RWPE2 (cell line): ENCODE data around the gene SLC25A43.
"Not testable (repeated sequence)": the region's sequence is repeated elsewhere in the genome, so short reads cannot be mapped to it uniquely, and the experiment has no call there.

Source experiments
- ATAC-seq: fragments of 200-7000 bp; cut with Tn5 transposase; 3 replicates; pipeline ENCODE4 v1.9.1; 2021; ENCODE audit warnings: low read depth
- DNase-seq: peaks from one replicate; pipeline ENCODE4 v3.0.0-alpha.2; 2020; ENCODE audit warnings: low spot score
- H3K27ac ChIP-seq: fragments of 450-650 bp; 2 replicates; pipeline ENCODE4 v1.5.1; 2017; ENCODE audit warnings: mild to moderate bottlenecking; ENCODE audit not compliant: poor library complexity, severe bottlenecking
- H3K27me3 ChIP-seq: fragments of 250-450 bp; sonication (Bioruptor Pico); 2 replicates; pipeline ENCODE4 v1.5.1; 2021; ENCODE audit warnings: mild to moderate bottlenecking, moderate library complexity; ENCODE audit not compliant: insufficient read depth, poor library complexity, severe bottlenecking
- H3K36me3 ChIP-seq: fragments of 250-450 bp; sonication (Bioruptor Pico); 2 replicates; pipeline ENCODE4 v1.5.1; 2020; ENCODE audit warnings: low read depth, mild to moderate bottlenecking, moderate library complexity
- H3K4me1 ChIP-seq: fragments of 250-450 bp; sonication (Bioruptor Pico); 2 replicates; pipeline ENCODE4 v1.5.1; 2021; ENCODE audit warnings: mild to moderate bottlenecking, moderate library complexity; ENCODE audit not compliant: insufficient read depth, poor library complexity, severe bottlenecking
- H3K4me3 ChIP-seq: fragments of 250-450 bp; sonication (Bioruptor Pico); 2 replicates; pipeline ENCODE4 v1.5.1; 2021; ENCODE audit warnings: mild to moderate bottlenecking, moderate library complexity; ENCODE audit not compliant: severe bottlenecking
- H3K9me3 ChIP-seq: fragments of 250-450 bp; sonication (Bioruptor Pico); 2 replicates; pipeline ENCODE4 v1.5.1; 2021; ENCODE audit warnings: mild to moderate bottlenecking, moderate library complexity; ENCODE audit not compliant: severe bottlenecking
- TF ChIP-seq, protein P1 (sequence below): fragments of 450-650 bp; IDR thresholded peaks from one replicate; pipeline ENCODE4 v1.5.1; 2017; ENCODE audit warnings: mild to moderate bottlenecking, moderate library complexity; ENCODE audit not compliant: poor library complexity, severe bottlenecking

Gene SLC25A43

DNA sequence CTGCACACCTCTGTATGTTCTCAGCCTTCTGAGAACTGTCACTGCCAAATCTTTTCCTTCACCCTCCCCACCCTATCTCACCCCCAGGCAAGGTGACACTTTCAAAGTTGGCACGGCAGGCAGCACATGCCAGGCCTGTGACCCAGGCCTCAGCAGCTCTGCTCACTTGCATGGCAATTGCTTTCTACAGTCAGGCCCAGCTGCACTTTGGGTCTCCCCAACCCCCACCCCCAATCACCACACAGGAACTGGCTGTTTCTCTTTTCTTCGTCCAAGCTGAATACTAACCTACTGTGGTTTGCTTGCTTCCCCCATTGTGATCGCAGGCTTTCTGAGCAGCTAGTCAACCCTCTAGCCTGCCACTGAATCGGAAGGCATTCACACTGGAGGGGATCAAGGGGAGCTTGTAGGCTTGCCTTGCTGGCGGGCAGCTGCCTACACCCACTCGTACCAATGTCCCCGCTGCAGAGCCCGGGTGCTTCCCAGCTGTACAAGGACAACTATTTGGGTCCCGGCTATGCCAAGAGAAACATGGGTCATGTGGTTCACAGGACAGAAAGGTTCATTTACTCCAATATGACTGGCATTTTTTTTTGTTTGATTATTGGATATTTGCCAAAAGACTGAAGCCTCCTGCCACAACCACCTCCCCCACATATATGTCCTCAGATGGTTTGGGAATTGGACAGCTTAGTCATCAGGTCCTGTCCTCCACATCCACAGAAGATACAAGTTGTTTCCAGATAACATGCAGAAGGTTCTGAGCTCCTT lies 28.1 kb downstream of the SLC25A43 start:
- H3K27me3 ChIP-seq, result no peaks in the 10 kb centered on the region
- ATAC-seq, result no peak
- H3K36me3 ChIP-seq, result no peaks in the 10 kb centered on the region; the same call in 1 of the 2 replicates
- no peaks in the 10 kb centered on the region for H3K4me1 ChIP-seq
- H3K27ac ChIP-seq, result no peak overlapping the region
- no peak for DNase-seq
- TF ChIP-seq, protein P1, sequence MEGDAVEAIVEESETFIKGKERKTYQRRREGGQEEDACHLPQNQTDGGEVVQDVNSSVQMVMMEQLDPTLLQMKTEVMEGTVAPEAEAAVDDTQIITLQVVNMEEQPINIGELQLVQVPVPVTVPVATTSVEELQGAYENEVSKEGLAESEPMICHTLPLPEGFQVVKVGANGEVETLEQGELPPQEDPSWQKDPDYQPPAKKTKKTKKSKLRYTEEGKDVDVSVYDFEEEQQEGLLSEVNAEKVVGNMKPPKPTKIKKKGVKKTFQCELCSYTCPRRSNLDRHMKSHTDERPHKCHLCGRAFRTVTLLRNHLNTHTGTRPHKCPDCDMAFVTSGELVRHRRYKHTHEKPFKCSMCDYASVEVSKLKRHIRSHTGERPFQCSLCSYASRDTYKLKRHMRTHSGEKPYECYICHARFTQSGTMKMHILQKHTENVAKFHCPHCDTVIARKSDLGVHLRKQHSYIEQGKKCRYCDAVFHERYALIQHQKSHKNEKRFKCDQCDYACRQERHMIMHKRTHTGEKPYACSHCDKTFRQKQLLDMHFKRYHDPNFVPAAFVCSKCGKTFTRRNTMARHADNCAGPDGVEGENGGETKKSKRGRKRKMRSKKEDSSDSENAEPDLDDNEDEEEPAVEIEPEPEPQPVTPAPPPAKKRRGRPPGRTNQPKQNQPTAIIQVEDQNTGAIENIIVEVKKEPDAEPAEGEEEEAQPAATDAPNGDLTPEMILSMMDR, result no peak
- no peak overlapping the region for H3K4me3 ChIP-seq
- no peaks in the 10 kb centered on the region for H3K9me3 ChIP-seq

DNA sequence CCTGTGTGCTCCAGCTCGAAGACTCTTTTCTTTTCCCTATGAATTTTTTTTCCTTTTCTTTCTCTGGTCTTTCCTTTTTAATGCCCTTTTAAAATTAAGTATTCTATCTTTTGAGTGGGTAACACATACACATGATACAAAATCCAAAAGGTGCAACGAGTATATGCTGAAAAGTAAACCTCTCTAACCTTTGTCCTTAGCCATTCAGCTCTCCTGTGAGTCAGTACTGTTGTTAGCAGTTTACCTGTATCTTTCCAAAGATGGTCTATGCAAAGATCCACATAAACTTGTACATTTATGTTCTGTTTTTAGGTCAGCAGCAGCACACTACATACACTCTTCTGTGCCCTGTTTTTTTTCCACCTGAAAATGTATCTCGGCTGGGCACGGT lies 28.7 kb downstream of the SLC25A43 start:
- Histone ChIP-seq H3K4me1 (no peaks in the 10 kb centered on the region), H3K27ac (no peak overlapping the region)
- ATAC-seq, result no peak

DNA sequence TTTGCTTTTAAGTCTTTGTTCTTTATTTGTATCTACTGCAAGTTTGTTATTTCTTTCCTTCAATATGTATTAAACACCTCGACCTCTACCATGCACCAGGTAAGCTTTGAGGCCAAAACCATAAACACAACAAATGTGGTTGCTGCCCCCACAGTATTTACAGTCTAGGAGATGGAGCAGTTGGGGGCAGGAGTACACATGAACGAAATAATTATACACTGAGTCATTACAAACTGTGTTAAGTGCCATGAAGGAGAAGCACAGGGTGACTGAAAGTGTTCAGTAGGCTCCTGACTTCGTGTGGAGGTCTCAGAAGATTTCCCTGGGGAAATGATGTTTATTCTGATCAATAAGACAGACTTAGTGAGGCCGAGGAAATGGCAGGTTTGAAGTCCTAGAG lies 30.3 kb downstream of the SLC25A43 start:
- no peak for ATAC-seq
- H3K4me1 ChIP-seq, result no peaks in the 10 kb centered on the region
- H3K27me3 ChIP-seq, result no peaks in the 10 kb centered on the region
- TF ChIP-seq, protein P1, result no peak
- no peak for DNase-seq
- no peaks in the 10 kb centered on the region; the same call in 1 of the 2 replicates for H3K36me3 ChIP-seq
- no peak overlapping the region for H3K27ac ChIP-seq
- no peak overlapping the region for H3K4me3 ChIP-seq
- no peaks in the 10 kb centered on the region for H3K9me3 ChIP-seq

More for the DNA sequence above, 28.7 kb downstream of the SLC25A43 start:
- Histone ChIP-seq H3K4me3 (no peak overlapping the region), H3K27me3 (no peaks in the 10 kb centered on the region), H3K9me3 (no peaks in the 10 kb centered on the region), H3K36me3 (no peaks in the 10 kb centered on the region; the same call in 1 of the 2 replicates)
- DNase-seq, result no peak
- TF ChIP-seq, protein P1, result no peak

DNA sequence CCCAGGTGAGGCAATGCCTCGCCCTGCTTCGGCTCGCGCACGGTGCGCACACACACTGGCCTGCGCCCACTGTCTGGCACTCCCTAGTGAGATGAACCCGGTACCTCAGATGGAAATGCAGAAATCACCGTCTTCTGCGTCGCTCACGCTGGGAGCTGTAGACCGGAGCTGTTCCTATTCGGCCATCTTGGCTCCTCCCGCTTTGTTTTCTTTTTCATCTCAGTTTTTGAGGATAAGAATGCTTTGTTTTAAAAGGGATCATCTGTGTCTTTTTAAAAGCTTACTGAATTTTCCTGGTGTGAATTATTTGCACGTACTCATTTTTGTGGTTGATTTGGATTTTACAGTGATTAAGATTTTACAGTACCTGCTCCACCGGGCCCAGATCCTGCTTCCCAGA lies 42.2 kb downstream of the SLC25A43 start:
- ATAC-seq, DNase-seq, H3K9me3 ChIP-seq, H3K27me3 ChIP-seq, H3K4me1 ChIP-seq, H3K36me3 ChIP-seq: not testable (repeated sequence)
- Histone ChIP-seq H3K27ac (peak overlapping the region; percentile 86), H3K4me3 (peak overlapping the region; percentile 23)

DNA sequence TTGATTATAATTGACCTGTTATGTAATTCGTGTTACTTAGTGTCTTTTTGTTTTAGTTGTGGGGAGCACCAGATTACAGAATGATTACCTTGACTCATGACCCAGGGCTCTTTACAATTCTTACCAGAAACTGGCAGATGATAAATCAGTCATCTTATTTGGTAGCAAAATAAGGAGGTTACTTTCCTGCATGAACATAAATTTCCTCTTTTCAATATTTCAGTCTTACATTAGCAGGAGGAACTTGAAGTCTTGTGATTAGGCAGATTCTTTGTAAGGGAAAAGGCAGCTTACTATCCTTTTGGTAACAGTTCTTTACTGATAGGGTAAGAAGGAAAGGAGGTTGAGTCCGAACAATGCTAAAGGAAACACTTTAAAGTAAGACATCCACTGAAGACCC lies 43.1 kb downstream of the SLC25A43 start:
- Histone ChIP-seq H3K4me3 (no peak overlapping the region), H3K4me1 (peaks cover 3% of the 10 kb centered on the region), H3K36me3 (peaks cover 5% of the 10 kb centered on the region; the same call in 1 of the 2 replicates), H3K9me3 (no peaks in the 10 kb centered on the region), H3K27ac (peak overlapping the region; percentile 86), H3K27me3 (no peaks in the 10 kb centered on the region)
- TF ChIP-seq, protein P1, result no peak
- ATAC-seq (no peak), DNase-seq (no peak)
